Mucosa of rectum (tissue), 2 donors: Measurements from ENCODE around the gene CD248.
"Not testable (repeated sequence)": the region's sequence is repeated elsewhere in the genome, so short reads cannot be mapped to it uniquely, and the experiment has no call there.

ENCODE experiments used
- H3K27ac ChIP-seq, 2 donors: one replicate each; pipeline ENCODE4 v1.7.0; 2013; ENCODE audit warnings: inconsistent platforms in 2 of 2, low read depth in 2 of 2, low read length in 2 of 2
- H3K27me3 ChIP-seq, 2 donors: one replicate each; pipeline ENCODE4 v1.7.0; 2013; ENCODE audit warnings: low read length in 2 of 2; ENCODE audit not compliant: control insufficient read depth in 2 of 2, insufficient read depth in 2 of 2
- H3K36me3 ChIP-seq, 2 donors: one replicate each; pipeline ENCODE4 v1.7.0; 2013; ENCODE audit warnings: low read length in 2 of 2; ENCODE audit not compliant: control insufficient read depth in 2 of 2, insufficient read depth in 2 of 2
- H3K4me1 ChIP-seq, 2 donors: one replicate each; pipeline ENCODE4 v1.7.0; 2013; ENCODE audit warnings: low read length in 2 of 2, mild to moderate bottlenecking in 1 of 2; ENCODE audit not compliant: control insufficient read depth in 2 of 2, insufficient read depth in 2 of 2
- H3K4me3 ChIP-seq, 2 donors: one replicate each; pipeline ENCODE4 v1.7.0; 2013; ENCODE audit warnings: low read length in 2 of 2
- H3K9ac ChIP-seq, 2 donors: one replicate each; pipeline ENCODE4 v1.7.0; 2013; ENCODE audit warnings: low read length in 2 of 2, low read depth in 1 of 2, mild to moderate bottlenecking in 1 of 2
- H3K9me3 ChIP-seq, 2 donors: one replicate each; pipeline ENCODE4 v1.7.0; 2013; ENCODE audit warnings: low read length in 2 of 2; ENCODE audit not compliant: control insufficient read depth in 2 of 2
- donor health status: healthy.
- donor health status: Normal muscosa, but diverticular disease.

The CD248 gene

DNA sequence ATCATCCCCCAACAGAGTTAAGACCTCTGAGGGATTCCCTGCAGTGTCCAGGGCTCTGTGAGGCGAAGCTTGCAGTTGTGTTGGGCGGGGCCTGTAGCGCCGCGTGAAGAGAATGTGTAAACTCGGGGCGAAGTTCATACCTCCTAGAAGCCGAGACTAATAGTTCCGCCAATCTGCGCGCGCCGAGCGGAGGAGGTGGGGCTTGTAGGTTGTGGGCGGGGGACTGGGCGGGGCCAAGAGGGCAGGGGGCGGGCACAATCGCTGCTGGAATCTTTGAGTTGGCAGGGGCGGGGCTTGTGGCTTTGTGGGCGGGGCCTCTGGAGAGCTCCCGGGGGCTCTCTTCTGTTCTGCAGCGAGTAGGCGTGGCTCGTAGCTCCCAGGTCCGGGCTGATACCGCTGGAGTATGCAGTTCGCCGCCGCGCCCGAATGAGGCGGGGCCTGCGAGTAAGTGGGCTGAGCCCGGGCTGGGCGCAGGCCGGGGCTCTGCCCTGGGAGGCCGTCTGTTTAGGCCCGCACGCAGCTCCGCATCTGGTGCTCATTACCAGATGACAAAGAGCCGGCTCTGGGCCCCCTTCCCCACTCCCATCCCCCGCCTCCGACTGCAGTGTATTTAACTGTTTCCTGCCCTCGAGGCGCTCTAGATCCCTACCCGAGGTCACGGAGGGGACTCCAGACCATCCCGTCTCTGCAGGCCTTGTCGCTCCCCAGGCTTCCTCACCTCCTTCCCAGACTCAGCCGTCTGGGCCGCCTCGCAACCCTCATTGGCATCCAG lies 4.1 kb downstream of the CD248 start:
- H3K4me1 ChIP-seq = peaks cover 6 to 21% of the 10 kb centered on the region in 2 donors
- H3K27ac ChIP-seq = peak overlapping the region; percentile 80 to 92
- no peaks in the 10 kb centered on the region for H3K36me3 ChIP-seq
- no peaks in the 10 kb centered on the region for H3K9me3 ChIP-seq
- peak overlapping the region; percentile 57 to 65 for H3K9ac ChIP-seq
- no peaks in the 10 kb centered on the region for H3K27me3 ChIP-seq
- H3K4me3 ChIP-seq = peak overlapping the region; percentile 68 to 81

- peak overlapping the region; percentile 57 to 61 for H3K9ac ChIP-seq
- H3K36me3 ChIP-seq = no peaks in the 10 kb centered on the region
These were observed 4.8 kb downstream of the CD248 start for GRCh38 chr11:66311965-66312548.

DNA sequence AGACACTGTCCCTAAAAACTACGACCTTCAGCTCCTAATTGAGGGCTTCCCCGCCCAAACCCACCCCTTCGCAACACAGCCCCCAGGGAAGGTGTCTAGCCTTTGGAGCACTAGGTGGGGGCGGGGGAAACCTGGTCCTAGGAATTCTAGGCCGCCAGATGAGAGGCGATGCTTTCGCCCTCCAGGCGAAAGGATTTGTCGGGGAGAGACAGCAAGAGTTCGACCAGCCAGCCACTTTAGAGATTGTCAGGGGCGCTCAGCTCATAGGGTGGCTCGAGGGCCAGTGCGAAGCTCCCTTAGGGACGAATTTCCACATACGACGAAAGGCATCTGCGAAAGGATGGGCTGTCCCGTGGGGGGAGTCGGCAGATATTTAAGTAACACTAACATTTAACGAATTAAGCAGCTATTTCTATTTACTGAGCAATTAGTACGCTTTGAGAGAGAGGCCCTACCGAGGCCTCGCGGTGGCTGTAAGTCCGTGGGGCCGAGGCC lies 5.3 kb downstream of the CD248 start:
- Histone ChIP-seq H3K4me3 (peak overlapping the region; percentile 68 to 81), H3K9ac (peak overlapping the region; percentile 57 to 61), H3K36me3 (no peaks in the 10 kb centered on the region), H3K27me3 (no peaks in the 10 kb centered on the region), H3K9me3 (no peaks in the 10 kb centered on the region), H3K27ac (peak overlapping the region; percentile 80 to 92), H3K4me1 (peaks cover 4 to 21% of the 10 kb centered on the region in 2 donors)

More at GRCh38 chr11:66311965-66312548, 4.8 kb downstream of the CD248 start:
- Histone ChIP-seq H3K4me1 (peaks cover 4 to 21% of the 10 kb centered on the region in 2 donors), H3K27ac (peak overlapping the region; percentile 80 to 92), H3K27me3 (no peaks in the 10 kb centered on the region), H3K9me3 (no peaks in the 10 kb centered on the region), H3K4me3 (peak overlapping the region; percentile 68 to 81)

- not testable (repeated sequence) for H3K9me3 ChIP-seq, H3K9ac ChIP-seq, H3K27ac ChIP-seq, H3K36me3 ChIP-seq, H3K4me3 ChIP-seq, H3K27me3 ChIP-seq
- peaks cover 4 to 21% of the 10 kb centered on the region in 2 donors for H3K4me1 ChIP-seq
These were observed 5.9 kb downstream of the CD248 start for GRCh38 chr11:66310803-66311440.

DNA sequence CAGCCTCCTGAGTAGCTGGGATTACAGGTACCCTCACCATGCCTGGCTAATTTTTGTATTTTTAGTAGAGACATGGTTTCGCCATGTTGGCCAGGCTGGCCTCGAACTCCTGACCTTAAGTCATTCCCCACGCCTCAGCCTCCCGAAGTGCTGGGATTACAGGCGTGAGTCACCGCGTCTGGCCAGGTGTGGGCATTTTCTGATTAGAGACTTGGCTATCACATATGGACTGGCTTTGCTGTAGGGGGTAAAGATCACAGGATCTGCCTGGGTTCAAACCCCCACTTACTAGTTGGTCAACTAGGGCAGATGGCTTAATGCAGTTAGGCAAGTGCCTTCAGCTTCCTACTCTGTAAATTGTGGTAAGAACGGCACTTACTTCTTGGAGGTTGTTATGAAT lies 6.5 kb downstream of the CD248 start:
- Histone ChIP-seq H3K27me3 (no peaks in the 10 kb centered on the region), H3K27ac (no peak overlapping the region), H3K4me1 (peaks cover 4 to 19% of the 10 kb centered on the region in 2 donors), H3K9ac (no peak overlapping the region), H3K4me3 (no peak overlapping the region), H3K36me3 (no peaks in the 10 kb centered on the region), H3K9me3 (no peaks in the 10 kb centered on the region)

GRCh38 chr11:66309475-66309874 lies 7.4 kb downstream of the CD248 start:
- Histone ChIP-seq H3K27ac (no peak overlapping the region), H3K36me3 (no peaks in the 10 kb centered on the region), H3K4me1 (peaks cover 4 to 14% of the 10 kb centered on the region in 2 donors), H3K27me3 (no peaks in the 10 kb centered on the region), H3K4me3 (no peak overlapping the region), H3K9me3 (no peaks in the 10 kb centered on the region), H3K9ac (no peak overlapping the region)

GRCh38 chr11:66302656-66303055 lies 14.2 kb downstream of the CD248 start:
- Histone ChIP-seq H3K9me3 (no peaks in the 10 kb centered on the region), H3K27me3 (no peaks in the 10 kb centered on the region), H3K27ac (no peak overlapping the region), H3K4me1 (no peaks in the 10 kb centered on the region), H3K9ac (no peak overlapping the region), H3K36me3 (no peaks in the 10 kb centered on the region), H3K4me3 (no peak overlapping the region)

GRCh38 chr11:66299186-66299585 lies 17.7 kb downstream of the CD248 start:
- Histone ChIP-seq H3K9ac (no peak overlapping the region), H3K27ac (no peak overlapping the region), H3K9me3 (no peaks in the 10 kb centered on the region), H3K27me3 (no peaks in the 10 kb centered on the region), H3K4me1 (no peaks in the 10 kb centered on the region), H3K36me3 (no peaks in the 10 kb centered on the region), H3K4me3 (no peak overlapping the region)

- Histone ChIP-seq H3K9me3 (no peaks in the 10 kb centered on the region), H3K9ac (no peak overlapping the region), H3K4me3 (no peak overlapping the region), H3K4me1 (no peaks in the 10 kb centered on the region), H3K36me3 (no peaks in the 10 kb centered on the region), H3K27me3 (peaks cover 8 to 12% of the 10 kb centered on the region in 2 donors), H3K27ac (no peak overlapping the region)
These were observed 19.2 kb downstream of the CD248 start for GRCh38 chr11:66297610-66298009.
